Keratinocyte (primary cell): ENCODE results near the gene SCYL3.

Experiments
- CTCF ChIP-seq, 3 experiments: IDR thresholded peaks in 1 of 3; conservative IDR thresholded peaks in 1 of 3; optimal IDR thresholded peaks in 1 of 3; 2 replicates in 2 of 3; 3 replicates in 1 of 3; pipeline versions ENCODE3 to v1.5.1; 2011; ENCODE audit warnings: low read length in 3 of 3, mild to moderate bottlenecking in 3 of 3, moderate library complexity in 2 of 3, control low read depth in 1 of 3, inconsistent platforms in 1 of 3; ENCODE audit not compliant: insufficient read depth in 2 of 3; ENCODE audit errors: extremely low read depth in 1 of 3
- EZH2 ChIP-seq: IDR thresholded peaks from one replicate; pipeline ENCODE4 v1.6.1; 2012; ENCODE audit warnings: inconsistent platforms, mild to moderate bottlenecking, low read length, moderate library complexity

GRCh38 chr1:169829671-169830070 lies 64.0 kb downstream of the SCYL3 start:
- TF ChIP-seq CTCF (optimal IDR thresholded peaks at IDR 0.05 in 1 of 3, IDR thresholded peaks at IDR 0.05 in 1 of 3, conservative IDR thresholded peaks at IDR 0.05 in 1 of 3; ENCODE audit: extremely low read depth in 1 of 3, insufficient read depth in 2 of 3, low read length in 3 of 3) (no peak), EZH2 (no peak)
